ENCODE measurements around the gene UTF1.
"Not testable (repeated sequence)": the region's sequence is repeated elsewhere in the genome, so short reads cannot be mapped to it uniquely, and the experiment has no call there.

Gene UTF1

GRCh38 chr10:133229265-133230043, 563 bp upstream of the UTF1 start:
- no peak for DNase-seq (ENCODE audit: low read depth)

- no peak for DNase-seq (ENCODE audit: low read depth)
These were observed 574 bp downstream of the UTF1 start for GRCh38 chr10:133230387-133231195.

- DNase-seq (ENCODE audit: low read depth): no peak
These were observed 1.4 kb downstream of the UTF1 start for GRCh38 chr10:133231244-133231945.

- no peak for DNase-seq (ENCODE audit: low read depth)
These were observed 2.0 kb downstream of the UTF1 start for GRCh38 chr10:133231946-133232574.

GRCh38 chr10:133234796-133235195, 4.8 kb downstream of the UTF1 start:
- not testable (repeated sequence) for DNase-seq (ENCODE audit: low read depth)

- no peak for DNase-seq (ENCODE audit: low read depth)
These were observed 5.3 kb downstream of the UTF1 start for GRCh38 chr10:133235265-133235855.

- DNase-seq (ENCODE audit: low read depth): no peak
These were observed 5.9 kb downstream of the UTF1 start for GRCh38 chr10:133235932-133236331.

GRCh38 chr10:133236401-133237240, 6.6 kb downstream of the UTF1 start:
- no peak for DNase-seq (ENCODE audit: low read depth)

- DNase-seq (ENCODE audit: low read depth): no peak
These were observed 7.2 kb downstream of the UTF1 start for GRCh38 chr10:133237241-133237587.

GRCh38 chr10:133237588-133238465, 7.8 kb downstream of the UTF1 start, which contains the start of gene VENTX:
Gene VENTX, plus strand, starts transcription at chr10:133237855. Its CDS starts 60 bp downstream, at chr10:133237915.
- DNase-seq (ENCODE audit: low read depth): no peak

- no peak for DNase-seq (ENCODE audit: low read depth)
These were observed 8.4 kb downstream of the UTF1 start for GRCh38 chr10:133238466-133238804.

GRCh38 chr10:133239990-133240389, 10.0 kb downstream of the UTF1 start:
- DNase-seq (ENCODE audit: low read depth): no peak

- no peak for DNase-seq (ENCODE audit: low read depth)
These were observed 11.6 kb downstream of the UTF1 start for GRCh38 chr10:133241501-133242205.

- DNase-seq (ENCODE audit: low read depth): no peak
These were observed 12.8 kb downstream of the UTF1 start for GRCh38 chr10:133242611-133243356.

GRCh38 chr10:133243593-133243992, 13.6 kb downstream of the UTF1 start:
- no peak for DNase-seq (ENCODE audit: low read depth)

GRCh38 chr10:133245439-133246235, 15.6 kb downstream of the UTF1 start:
- no peak for DNase-seq (ENCODE audit: low read depth)

GRCh38 chr10:133246236-133246626, 16.2 kb downstream of the UTF1 start:
- no peak for DNase-seq (ENCODE audit: low read depth)

All from stimulated activated CD8-positive, alpha-beta memory T cell treated with anti-CD3 and anti-CD28 coated beads, Interleukin-15, amount 100 ng/mL, for 24 hours (primary cell).